HCT116 (cell line): ENCODE measurements around the gene SPEF2. TPM values are rescaled to one million over a fixed set of nuclear protein-coding genes. Genes with fewer than 3 reads are reported as not detected.

Experiments used
- ATAC-seq: fragments of 200-7000 bp; cut with Tn5 transposase; 2 replicates; pipeline ENCODE4 v1.9.1; 2020; ENCODE audit warnings: mild to moderate bottlenecking, moderate library complexity
- BruUV-seq: library from RNA; stranded (reverse); fragments of 400-500 nt; replicated peaks from 2 replicates; lab custom pipeline; 2021; lab: Mats Ljungman, UMichigan
- CTCF ChIA-PET: fragments of 300-600 bp; sonication (Branson Sonifier 250); formaldehyde crosslinking; loops from one replicate; lab custom pipeline; 2021; ENCODE audit warnings: antibody characterized with exemption; lab: Charles Lee
- POLR2A ChIA-PET: fragments of 300-600, 350-600 bp; sonication (Branson Sonifier 250); formaldehyde crosslinking; loops from one replicate; lab custom pipeline; 2021; ENCODE audit warnings: antibody characterized with exemption; lab: Charles Lee
- RAD21 ChIA-PET, 2 experiments: fragments of 300-600 bp; sonication (Branson Sonifier 250); formaldehyde crosslinking; loops; one replicate each; lab custom pipeline; 2023; ENCODE audit warnings: low total read pairs in 2 of 2; ENCODE audit not compliant: uncharacterized antibody in 2 of 2, unreplicated experiment in 2 of 2, low non-redundant PET in 1 of 2; lab: Charles Lee
- DNase-seq: peaks from one replicate; pipeline ENCODE4 v3.0.0-alpha.2; 2010; ENCODE audit warnings: low read depth, low spot score
- H2AFZ ChIP-seq: fragments of 200-600 bp; shearing (Covaris generic), sonication (generic); 2 replicates; pipeline ENCODE4 v1.6.1; 2017; ENCODE audit warnings: low read depth, mixed run types, mixed read lengths, antibody characterized with exemption, low read length; ENCODE audit not compliant: poor library complexity, severe bottlenecking
- H3K27ac ChIP-seq: 2 replicates; pipeline ENCODE4 v1.5.1; 2012; ENCODE audit warnings: low read depth, low read length
- H3K27me3 ChIP-seq: fragments of 200-600 bp; sonication (generic); 2 replicates; pipeline ENCODE4 v1.6.1; 2016; ENCODE audit warnings: mixed run types, low read length, mixed read lengths; ENCODE audit not compliant: insufficient read depth
- H3K36me3 ChIP-seq, 2 experiments: fragments of 200-500 bp in 1 of 2; fragments of 200-600 bp in 1 of 2; sonication (Bioruptor generic) in 1 of 2; sonication (generic) in 1 of 2; 2 replicates each; pipeline versions ENCODE4 v1.5.1 to v1.6.1; 2014 to 2016; ENCODE audit warnings: low read length in 2 of 2, inconsistent platforms in 1 of 2, mixed read lengths in 1 of 2, mixed run types in 1 of 2; ENCODE audit not compliant: insufficient read depth in 2 of 2, control insufficient read depth in 1 of 2
- H3K4me1 ChIP-seq, 2 experiments: fragments of 200-600 bp in 1 of 2; sonication (generic) in 1 of 2; 2 replicates each; pipeline versions ENCODE4 v1.5.1 to v1.6.1; 2012 to 2017; ENCODE audit warnings: low read length in 2 of 2, inconsistent platforms in 1 of 2, mild to moderate bottlenecking in 1 of 2, mixed read lengths in 1 of 2, mixed run types in 1 of 2, moderate library complexity in 1 of 2; ENCODE audit not compliant: insufficient read depth in 2 of 2, control insufficient read depth in 1 of 2
- H3K4me2 ChIP-seq: fragments of 200-600 bp; sonication (generic); 2 replicates; pipeline ENCODE4 v1.6.1; 2017; ENCODE audit warnings: mixed run types, low read length, mixed read lengths
- H3K4me3 ChIP-seq, 2 experiments: fragments of 200-600 bp in 1 of 2; sonication (generic) in 1 of 2; replicated peaks in 1 of 2; 2 replicates each; pipeline ENCODE4 v1.5.1; 2011 to 2016; ENCODE audit warnings: low read length in 2 of 2, control low read depth in 1 of 2, low read depth in 1 of 2, mild to moderate bottlenecking in 1 of 2, mixed read lengths in 1 of 2, mixed run types in 1 of 2
- H3K79me2 ChIP-seq: fragments of 200-600 bp; sonication (generic); 2 replicates; pipeline ENCODE4 v1.6.1; 2017; ENCODE audit warnings: mild to moderate bottlenecking, mixed run types, low read length, moderate library complexity, mixed read lengths; ENCODE audit not compliant: insufficient read depth
- H3K9ac ChIP-seq: fragments of 200-600 bp; sonication (generic); 2 replicates; pipeline ENCODE4 v1.6.1; 2016; ENCODE audit warnings: low read length, mixed read lengths
- H3K9me2 ChIP-seq: fragments of 200-600 bp; sonication (generic), shearing (Covaris generic); 2 replicates; pipeline ENCODE4 v1.6.1; 2017; ENCODE audit warnings: mixed run types, mild to moderate bottlenecking, moderate library complexity; ENCODE audit not compliant: insufficient read depth
- H3K9me3 ChIP-seq, 2 experiments: fragments of 200-500 bp in 1 of 2; fragments of 200-600 bp in 1 of 2; sonication (Bioruptor generic) in 1 of 2; sonication (generic) in 1 of 2; 2 replicates each; pipeline ENCODE4 v1.6.1; 2014 to 2017; ENCODE audit warnings: low read length in 2 of 2, mixed read lengths in 2 of 2, inconsistent platforms in 1 of 2, low read depth in 1 of 2, mild to moderate bottlenecking in 1 of 2, mixed run types in 1 of 2, moderate library complexity in 1 of 2; ENCODE audit not compliant: control insufficient read depth in 1 of 2, insufficient read depth in 1 of 2
- H4K20me1 ChIP-seq: fragments of 200-600 bp; sonication (generic), shearing (Covaris generic); 2 replicates; pipeline ENCODE4 v1.6.1; 2017; ENCODE audit warnings: mixed run types, mild to moderate bottlenecking, moderate library complexity; ENCODE audit not compliant: insufficient read depth
- CBX3 ChIP-seq: IDR thresholded peaks from 2 replicates; pipeline ENCODE4 v1.6.1; 2012; ENCODE audit warnings: low read depth
- CEBPB ChIP-seq: IDR thresholded peaks from 2 replicates; pipeline ENCODE4 v1.6.1; 2012; ENCODE audit warnings: low read depth
- EGR1 ChIP-seq: IDR thresholded peaks from 2 replicates; pipeline ENCODE4 v1.6.1; 2012; ENCODE audit warnings: low read depth
- ELF1 ChIP-seq: IDR thresholded peaks from 2 replicates; pipeline ENCODE4 v1.6.1; 2012; ENCODE audit warnings: low read depth, borderline replicate concordance
- EZH2phosphoT487 ChIP-seq: fragments of 200-600 bp; IDR thresholded peaks from 2 replicates; pipeline ENCODE4 v1.6.1; 2018; ENCODE audit warnings: antibody characterized with exemption, borderline replicate concordance
- FOSL1 ChIP-seq: IDR thresholded peaks from 2 replicates; pipeline ENCODE4 v1.6.1; 2012; ENCODE audit warnings: low read depth
- JUND ChIP-seq: IDR thresholded peaks from 2 replicates; pipeline ENCODE4 v1.6.1; 2012
- POLR2A ChIP-seq: IDR thresholded peaks from 2 replicates; pipeline ENCODE4 v1.7.0; 2011; ENCODE audit warnings: borderline replicate concordance; ENCODE audit not compliant: insufficient read depth, insufficient read length; ENCODE audit errors: extremely low read depth
- POLR2AphosphoS5 ChIP-seq: IDR thresholded peaks from 2 replicates; pipeline ENCODE4 v1.6.1; 2011; ENCODE audit warnings: mild to moderate bottlenecking, low read depth, low read length, moderate library complexity
- SIN3A ChIP-seq: IDR thresholded peaks from 2 replicates; pipeline ENCODE4 v1.6.1; 2012; ENCODE audit warnings: low read depth
- SP1 ChIP-seq: IDR thresholded peaks from 2 replicates; pipeline ENCODE4 v1.6.1; 2012; ENCODE audit warnings: low read depth
- SRF ChIP-seq: IDR thresholded peaks from 2 replicates; pipeline ENCODE4 v1.6.1; 2012; ENCODE audit warnings: low read depth
- TCF7L2 ChIP-seq: IDR thresholded peaks from 2 replicates; pipeline ENCODE4 v1.7.0; 2011; ENCODE audit warnings: borderline replicate concordance, inconsistent platforms; ENCODE audit not compliant: insufficient read depth, insufficient read length; ENCODE audit errors: extremely low read depth
- ZFX ChIP-seq: fragments of 450-650 bp; IDR thresholded peaks from 2 replicates; pipeline ENCODE4 v1.6.1; 2017
- ZNF274 ChIP-seq: fragments of 200-500 bp; sonication (Bioruptor generic); IDR thresholded peaks from 2 replicates; pipeline ENCODE4 v1.6.1; 2014; ENCODE audit warnings: mild to moderate bottlenecking, low read depth, low read length, inconsistent platforms
- intact Hi-C: fragments of 100-400 bp; cut with micrococcal nuclease; formaldehyde crosslinking; loops from 2 replicates; pipeline ENCODE4 v1.10.0; 2022
- total RNA-seq: library from RNA; stranded (reverse); gene quantifications from one replicate; pipeline ENCODE4 v1.2.1, GENCODE V29; 2021; ENCODE audit not compliant: unreplicated experiment
- TF ChIP-seq, protein P1 (sequence below): IDR thresholded peaks from 2 replicates; pipeline ENCODE4 v1.6.1; 2012
- TF ChIP-seq, protein P2 (sequence below): IDR thresholded peaks from 2 replicates; pipeline ENCODE4 v1.6.1; 2011; ENCODE audit warnings: mild to moderate bottlenecking, low read length, moderate library complexity; ENCODE audit not compliant: insufficient replicate concordance; ENCODE audit errors: extremely low read depth
- TF ChIP-seq, protein P3 (sequence below), 3 experiments: fragments of 200-600 bp in 1 of 3; sonication (generic) in 1 of 3; IDR thresholded peaks in 2 of 3; conservative IDR thresholded peaks in 1 of 3; 2 replicates each; pipeline ENCODE4 v1.5.1; 2012 to 2017; ENCODE audit warnings: low read depth in 2 of 3, low read length in 2 of 3, antibody characterized with exemption in 1 of 3, borderline replicate concordance in 1 of 3, control low read depth in 1 of 3, mild to moderate bottlenecking in 1 of 3, mixed read lengths in 1 of 3, mixed run types in 1 of 3, moderate library complexity in 1 of 3; ENCODE audit not compliant: insufficient read depth in 1 of 3
- TF ChIP-seq, protein P4 (sequence below): IDR thresholded peaks from 2 replicates; pipeline ENCODE4 v1.6.1; 2012; ENCODE audit warnings: low read depth

Gene SPEF2
- total RNA-seq, 1 experiment from 2014 or later, result 4.6 TPM

DNA sequence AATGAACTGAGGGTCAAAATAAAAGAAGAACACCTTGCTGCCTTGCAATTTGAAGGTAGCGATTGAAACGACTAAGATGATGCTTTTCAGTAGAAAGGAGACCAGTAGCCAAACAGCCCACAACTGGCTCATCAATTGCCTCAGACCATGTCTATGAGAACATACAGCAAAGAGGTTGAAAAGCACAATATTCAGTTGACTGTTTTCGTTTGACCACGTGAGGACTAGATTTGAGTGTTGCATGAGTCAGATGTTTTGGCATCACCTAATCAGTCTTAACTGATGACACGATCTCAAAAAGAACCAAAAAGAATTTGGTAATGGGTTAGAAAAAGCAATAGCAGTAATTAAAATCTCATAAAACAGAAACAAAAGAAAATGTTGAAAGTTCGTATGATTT lies 156.3 kb downstream of the SPEF2 start:
- RAD21 ChIA-PET, result no interaction called here
- Histone ChIP-seq H3K9ac (no peak overlapping the region), H3K27me3 (peaks cover 15% of the 10 kb centered on the region), H3K27ac (no peak overlapping the region), H3K4me2 (no peak overlapping the region), H3K9me3 (no peaks in the 10 kb centered on the region), H3K79me2 (no peaks in the 10 kb centered on the region), H3K9me2 (no peaks in the 10 kb centered on the region), H3K36me3 (no peaks in the 10 kb centered on the region), H3K4me3 (no peak overlapping the region), H4K20me1 (no peaks in the 10 kb centered on the region), H3K4me1 (no peaks in the 10 kb centered on the region), H2AFZ (no peak overlapping the region)
- intact Hi-C loops, result no loop called here
- POLR2A ChIA-PET, result no interaction called here
- no TSS peak for BruUV-seq
- CTCF ChIA-PET, result no interaction called here
- DNase-seq, result no peak
- TF ChIP-seq SP1, result no peak
- TF ChIP-seq, protein P1, sequence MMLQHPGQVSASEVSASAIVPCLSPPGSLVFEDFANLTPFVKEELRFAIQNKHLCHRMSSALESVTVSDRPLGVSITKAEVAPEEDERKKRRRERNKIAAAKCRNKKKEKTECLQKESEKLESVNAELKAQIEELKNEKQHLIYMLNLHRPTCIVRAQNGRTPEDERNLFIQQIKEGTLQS, result no peak
- no peak for TF ChIP-seq SRF
- TF ChIP-seq, protein P2, sequence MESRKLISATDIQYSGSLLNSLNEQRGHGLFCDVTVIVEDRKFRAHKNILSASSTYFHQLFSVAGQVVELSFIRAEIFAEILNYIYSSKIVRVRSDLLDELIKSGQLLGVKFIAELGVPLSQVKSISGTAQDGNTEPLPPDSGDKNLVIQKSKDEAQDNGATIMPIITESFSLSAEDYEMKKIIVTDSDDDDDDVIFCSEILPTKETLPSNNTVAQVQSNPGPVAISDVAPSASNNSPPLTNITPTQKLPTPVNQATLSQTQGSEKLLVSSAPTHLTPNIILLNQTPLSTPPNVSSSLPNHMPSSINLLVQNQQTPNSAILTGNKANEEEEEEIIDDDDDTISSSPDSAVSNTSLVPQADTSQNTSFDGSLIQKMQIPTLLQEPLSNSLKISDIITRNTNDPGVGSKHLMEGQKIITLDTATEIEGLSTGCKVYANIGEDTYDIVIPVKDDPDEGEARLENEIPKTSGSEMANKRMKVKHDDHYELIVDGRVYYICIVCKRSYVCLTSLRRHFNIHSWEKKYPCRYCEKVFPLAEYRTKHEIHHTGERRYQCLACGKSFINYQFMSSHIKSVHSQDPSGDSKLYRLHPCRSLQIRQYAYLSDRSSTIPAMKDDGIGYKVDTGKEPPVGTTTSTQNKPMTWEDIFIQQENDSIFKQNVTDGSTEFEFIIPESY, result no peak
- TF ChIP-seq ZFX, result no peak
- TF ChIP-seq CEBPB, result no peak
- TF ChIP-seq, protein P3, sequence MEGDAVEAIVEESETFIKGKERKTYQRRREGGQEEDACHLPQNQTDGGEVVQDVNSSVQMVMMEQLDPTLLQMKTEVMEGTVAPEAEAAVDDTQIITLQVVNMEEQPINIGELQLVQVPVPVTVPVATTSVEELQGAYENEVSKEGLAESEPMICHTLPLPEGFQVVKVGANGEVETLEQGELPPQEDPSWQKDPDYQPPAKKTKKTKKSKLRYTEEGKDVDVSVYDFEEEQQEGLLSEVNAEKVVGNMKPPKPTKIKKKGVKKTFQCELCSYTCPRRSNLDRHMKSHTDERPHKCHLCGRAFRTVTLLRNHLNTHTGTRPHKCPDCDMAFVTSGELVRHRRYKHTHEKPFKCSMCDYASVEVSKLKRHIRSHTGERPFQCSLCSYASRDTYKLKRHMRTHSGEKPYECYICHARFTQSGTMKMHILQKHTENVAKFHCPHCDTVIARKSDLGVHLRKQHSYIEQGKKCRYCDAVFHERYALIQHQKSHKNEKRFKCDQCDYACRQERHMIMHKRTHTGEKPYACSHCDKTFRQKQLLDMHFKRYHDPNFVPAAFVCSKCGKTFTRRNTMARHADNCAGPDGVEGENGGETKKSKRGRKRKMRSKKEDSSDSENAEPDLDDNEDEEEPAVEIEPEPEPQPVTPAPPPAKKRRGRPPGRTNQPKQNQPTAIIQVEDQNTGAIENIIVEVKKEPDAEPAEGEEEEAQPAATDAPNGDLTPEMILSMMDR (IDR thresholded peaks at IDR 0.05 in 2 of 3, conservative IDR thresholded peaks at IDR 0.05 in 1 of 3; ENCODE audit: borderline replicate concordance in 1 of 3, insufficient read depth in 1 of 3, low read depth in 2 of 3, low read length in 2 of 3), result no peak
- no peak for TF ChIP-seq EGR1
- TF ChIP-seq POLR2AphosphoS5, result no peak
- TF ChIP-seq EZH2phosphoT487, result no peak
- no peak for TF ChIP-seq CBX3
- TF ChIP-seq ZNF274, result no peak
- TF ChIP-seq FOSL1, result no peak
- no peak for TF ChIP-seq ELF1
- no peak for TF ChIP-seq POLR2A
- TF ChIP-seq, protein P4, sequence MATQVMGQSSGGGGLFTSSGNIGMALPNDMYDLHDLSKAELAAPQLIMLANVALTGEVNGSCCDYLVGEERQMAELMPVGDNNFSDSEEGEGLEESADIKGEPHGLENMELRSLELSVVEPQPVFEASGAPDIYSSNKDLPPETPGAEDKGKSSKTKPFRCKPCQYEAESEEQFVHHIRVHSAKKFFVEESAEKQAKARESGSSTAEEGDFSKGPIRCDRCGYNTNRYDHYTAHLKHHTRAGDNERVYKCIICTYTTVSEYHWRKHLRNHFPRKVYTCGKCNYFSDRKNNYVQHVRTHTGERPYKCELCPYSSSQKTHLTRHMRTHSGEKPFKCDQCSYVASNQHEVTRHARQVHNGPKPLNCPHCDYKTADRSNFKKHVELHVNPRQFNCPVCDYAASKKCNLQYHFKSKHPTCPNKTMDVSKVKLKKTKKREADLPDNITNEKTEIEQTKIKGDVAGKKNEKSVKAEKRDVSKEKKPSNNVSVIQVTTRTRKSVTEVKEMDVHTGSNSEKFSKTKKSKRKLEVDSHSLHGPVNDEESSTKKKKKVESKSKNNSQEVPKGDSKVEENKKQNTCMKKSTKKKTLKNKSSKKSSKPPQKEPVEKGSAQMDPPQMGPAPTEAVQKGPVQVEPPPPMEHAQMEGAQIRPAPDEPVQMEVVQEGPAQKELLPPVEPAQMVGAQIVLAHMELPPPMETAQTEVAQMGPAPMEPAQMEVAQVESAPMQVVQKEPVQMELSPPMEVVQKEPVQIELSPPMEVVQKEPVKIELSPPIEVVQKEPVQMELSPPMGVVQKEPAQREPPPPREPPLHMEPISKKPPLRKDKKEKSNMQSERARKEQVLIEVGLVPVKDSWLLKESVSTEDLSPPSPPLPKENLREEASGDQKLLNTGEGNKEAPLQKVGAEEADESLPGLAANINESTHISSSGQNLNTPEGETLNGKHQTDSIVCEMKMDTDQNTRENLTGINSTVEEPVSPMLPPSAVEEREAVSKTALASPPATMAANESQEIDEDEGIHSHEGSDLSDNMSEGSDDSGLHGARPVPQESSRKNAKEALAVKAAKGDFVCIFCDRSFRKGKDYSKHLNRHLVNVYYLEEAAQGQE, result no peak
- TF ChIP-seq SIN3A, result no peak
- TF ChIP-seq TCF7L2, result no peak
- TF ChIP-seq JUND, result no peak
- no peak for ATAC-seq
